GM12873 (cell line): ENCODE results near the gene LRRC74A.

ENCODE experiments used
- TF ChIP-seq, protein P1 (sequence below): IDR thresholded peaks from 2 replicates; pipeline ENCODE4 v1.5.1; 2012; ENCODE audit warnings: low read depth, mild to moderate bottlenecking, moderate library complexity, low read length, control low read depth; ENCODE audit not compliant: insufficient read depth; ENCODE audit errors: missing control alignments

LRRC74A gene

DNA sequence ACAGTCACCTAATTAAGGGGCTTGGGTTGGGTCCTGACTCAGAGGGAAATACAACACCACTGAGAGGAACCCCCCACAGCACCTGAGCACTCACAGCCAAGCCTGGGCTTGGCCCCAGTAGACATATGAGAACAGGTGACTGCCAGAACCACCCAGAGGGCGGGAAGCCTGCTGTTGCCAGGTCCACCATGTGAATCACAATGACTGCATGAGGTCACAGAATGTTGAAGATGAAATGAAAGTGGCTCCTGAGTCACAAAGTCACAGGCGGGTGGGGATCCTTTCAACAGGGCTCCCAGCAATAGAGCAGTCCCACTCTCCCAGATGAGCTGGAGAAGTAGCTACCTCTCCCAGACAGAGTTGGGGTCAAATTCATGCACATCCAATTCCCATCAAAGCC is at the start of gene LRRC74A:
Gene LRRC74A (plus strand): TSS at position 287 of the 400 bp plus-strand sequence. CDS start 290 bp downstream, outside the sequence.
- TF ChIP-seq, protein P1, sequence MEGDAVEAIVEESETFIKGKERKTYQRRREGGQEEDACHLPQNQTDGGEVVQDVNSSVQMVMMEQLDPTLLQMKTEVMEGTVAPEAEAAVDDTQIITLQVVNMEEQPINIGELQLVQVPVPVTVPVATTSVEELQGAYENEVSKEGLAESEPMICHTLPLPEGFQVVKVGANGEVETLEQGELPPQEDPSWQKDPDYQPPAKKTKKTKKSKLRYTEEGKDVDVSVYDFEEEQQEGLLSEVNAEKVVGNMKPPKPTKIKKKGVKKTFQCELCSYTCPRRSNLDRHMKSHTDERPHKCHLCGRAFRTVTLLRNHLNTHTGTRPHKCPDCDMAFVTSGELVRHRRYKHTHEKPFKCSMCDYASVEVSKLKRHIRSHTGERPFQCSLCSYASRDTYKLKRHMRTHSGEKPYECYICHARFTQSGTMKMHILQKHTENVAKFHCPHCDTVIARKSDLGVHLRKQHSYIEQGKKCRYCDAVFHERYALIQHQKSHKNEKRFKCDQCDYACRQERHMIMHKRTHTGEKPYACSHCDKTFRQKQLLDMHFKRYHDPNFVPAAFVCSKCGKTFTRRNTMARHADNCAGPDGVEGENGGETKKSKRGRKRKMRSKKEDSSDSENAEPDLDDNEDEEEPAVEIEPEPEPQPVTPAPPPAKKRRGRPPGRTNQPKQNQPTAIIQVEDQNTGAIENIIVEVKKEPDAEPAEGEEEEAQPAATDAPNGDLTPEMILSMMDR: no peak

DNA sequence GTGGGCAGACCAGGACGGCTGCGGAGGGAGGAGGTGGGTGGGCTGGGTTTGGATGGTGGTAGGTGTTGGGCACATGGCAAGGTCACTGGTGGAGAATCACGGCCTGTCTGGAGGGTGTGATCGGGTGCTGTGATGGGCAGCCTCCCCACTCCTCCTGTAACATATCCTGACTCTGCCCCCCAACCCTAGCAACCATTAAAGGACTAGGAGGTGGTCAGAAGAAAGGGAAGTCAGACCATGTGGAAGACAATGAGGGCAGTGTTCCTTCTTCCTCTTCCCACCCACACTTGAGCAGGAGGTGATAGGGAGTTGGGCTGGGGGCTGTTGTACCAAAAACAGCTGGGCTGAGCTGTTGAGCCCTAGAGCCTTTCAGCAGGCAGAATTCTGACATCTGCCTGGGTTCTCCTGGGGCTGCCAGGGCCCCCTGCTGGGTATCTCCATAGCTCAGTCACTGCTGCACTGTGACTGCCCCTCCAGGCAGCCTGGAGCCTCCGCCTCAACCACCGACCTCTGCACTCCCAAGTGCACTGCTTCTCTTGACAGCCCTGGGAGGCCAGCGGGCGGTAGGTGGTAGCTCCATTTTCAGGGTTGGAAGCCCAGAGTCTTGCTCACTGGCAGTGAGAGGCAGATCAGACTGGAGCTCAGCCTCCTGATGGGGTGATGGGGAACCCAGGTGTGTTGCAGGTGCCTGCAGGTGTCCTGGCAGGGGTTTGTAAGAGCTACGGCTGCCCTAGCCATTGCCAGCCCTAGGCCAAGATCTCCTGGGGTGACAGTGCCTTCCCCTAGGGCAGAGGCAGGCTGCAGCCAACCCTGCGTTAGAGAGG is 49.6 kb upstream of the LRRC74A start:
- TF ChIP-seq, protein P1: peak; percentile 19

DNA sequence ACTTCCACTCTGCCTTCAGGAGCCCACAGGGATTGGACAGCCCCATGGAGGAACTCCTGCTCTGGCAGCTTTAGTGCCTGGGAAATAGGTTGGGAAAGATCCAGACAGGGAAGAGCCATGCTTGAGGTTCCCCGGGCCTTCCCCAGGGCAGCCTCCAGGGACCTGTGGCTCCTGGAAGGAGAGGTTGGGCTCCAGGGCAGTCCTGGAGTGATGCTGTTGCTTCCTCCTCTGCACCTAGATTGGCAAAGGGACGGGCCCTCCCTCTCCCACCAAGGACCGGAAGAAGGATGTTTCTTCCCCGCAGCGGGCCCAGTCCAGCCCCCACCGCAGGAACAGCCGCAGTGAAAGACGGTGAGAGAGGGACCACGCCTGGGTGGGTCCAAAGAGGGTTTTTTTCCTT is 48.5 kb upstream of the LRRC74A start:
- TF ChIP-seq, protein P1: no peak

- TF ChIP-seq, protein P1: no peak
These were observed 47.5 kb upstream of the LRRC74A start for GRCh38 chr14:76778546-76779215.

DNA sequence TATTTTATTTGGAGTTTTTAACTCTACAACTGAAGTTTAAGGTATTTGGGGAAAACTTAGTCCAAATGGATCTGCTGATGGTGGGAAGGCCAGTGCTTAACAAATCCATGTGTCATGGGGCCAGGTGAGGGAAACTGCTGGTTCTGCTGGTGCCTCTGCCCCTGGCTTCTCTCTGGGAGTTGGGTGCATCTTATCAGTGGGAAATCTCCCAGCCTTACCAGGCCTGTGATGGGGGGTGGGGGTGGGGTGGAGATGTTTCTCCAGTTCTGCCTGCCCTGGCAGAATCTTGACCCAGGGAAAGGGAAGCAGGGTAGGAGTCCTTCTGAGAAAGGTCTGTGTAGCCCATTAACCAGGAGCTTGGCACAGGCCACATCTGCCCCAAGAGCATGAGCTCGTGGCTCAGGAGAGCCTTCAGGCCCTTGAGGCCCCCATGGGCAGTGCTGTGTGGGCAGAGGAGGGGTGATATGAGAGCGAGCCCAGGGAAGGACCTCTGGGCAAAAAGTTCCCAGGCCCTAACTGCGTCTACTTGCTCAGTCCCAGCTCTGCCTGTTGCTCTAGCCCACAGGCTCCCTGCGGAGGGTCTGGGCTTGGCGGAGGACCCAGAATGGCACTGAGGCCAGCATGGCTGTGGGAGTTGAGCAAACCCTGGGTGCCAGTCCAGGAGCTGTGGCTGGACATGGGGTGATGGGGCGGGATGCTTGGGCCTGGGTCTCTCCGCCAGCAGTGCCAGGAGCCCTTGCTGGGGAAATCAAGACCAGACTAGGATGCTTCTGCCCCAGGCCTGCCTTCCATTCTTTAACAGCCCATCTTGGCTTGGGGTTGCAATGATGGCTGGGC is 46.8 kb upstream of the LRRC74A start:
- TF ChIP-seq, protein P1: no peak

- TF ChIP-seq, protein P1: no peak
These were observed 46.2 kb upstream of the LRRC74A start for GRCh38 chr14:76780058-76780345.

GRCh38 chr14:76780360-76780759 is 45.8 kb upstream of the LRRC74A start:
- TF ChIP-seq, protein P1: no peak
